BLaER1 (cell line): ENCODE data around the gene FBXO3.
A peak's percentile ranks its signal among the peaks of the same experiment; 100 is the strongest.

Experiments
- H3K27ac ChIP-seq: shearing (Covaris generic); formaldehyde crosslinking; 2 replicates; pipeline ENCODE4 v1.8.1; 2022
- H3K27me3 ChIP-seq: shearing (Covaris generic); formaldehyde crosslinking; 2 replicates; pipeline ENCODE4 v1.8.1; 2022
- H3K36me3 ChIP-seq: shearing (Covaris generic); formaldehyde crosslinking; 2 replicates; pipeline ENCODE4 v1.8.1; 2022
- H3K4me1 ChIP-seq: shearing (Covaris generic); formaldehyde crosslinking; 2 replicates; pipeline ENCODE4 v1.8.1; 2022
- H3K4me2 ChIP-seq: shearing (Covaris generic); formaldehyde crosslinking; 2 replicates; pipeline ENCODE4 v1.8.1; 2022
- H3K4me3 ChIP-seq: shearing (Covaris generic); formaldehyde crosslinking; 2 replicates; pipeline ENCODE4 v1.8.1; 2022
- H3K9ac ChIP-seq: shearing (Covaris generic); formaldehyde crosslinking; 2 replicates; pipeline ENCODE4 v1.8.1; 2022
- H3K9me3 ChIP-seq: shearing (Covaris generic); formaldehyde crosslinking; 2 replicates; pipeline ENCODE4 v1.8.1; 2022
- H4K20me1 ChIP-seq: shearing (Covaris generic); formaldehyde crosslinking; 2 replicates; pipeline ENCODE4 v1.8.1; 2022
- Cebpa-rat ChIP-seq: shearing (Covaris generic); IDR thresholded peaks from 2 replicates; pipeline ENCODE4 v1.8.1; 2022

FBXO3 gene

GRCh38 chr11:33772300-33772699 is 2.0 kb downstream of the FBXO3 start:
- Histone ChIP-seq H4K20me1 (peaks cover 46% of the 10 kb centered on the region), H3K9me3 (no peaks in the 10 kb centered on the region), H3K27ac (no peak overlapping the region), H3K4me2 (peak overlapping the region; percentile 96), H3K27me3 (peaks cover 15% of the 10 kb centered on the region), H3K4me3 (no peak overlapping the region), H3K4me1 (peaks cover 30% of the 10 kb centered on the region), H3K36me3 (peaks cover 30% of the 10 kb centered on the region), H3K9ac (no peak overlapping the region)
- no peak for TF ChIP-seq Cebpa-rat

- Histone ChIP-seq H3K4me1 (peaks cover 27% of the 10 kb centered on the region), H3K4me3 (no peak overlapping the region), H4K20me1 (peaks cover 46% of the 10 kb centered on the region), H3K27ac (no peak overlapping the region), H3K36me3 (peaks cover 51% of the 10 kb centered on the region), H3K9me3 (no peaks in the 10 kb centered on the region), H3K9ac (no peak overlapping the region), H3K4me2 (no peak overlapping the region), H3K27me3 (peaks cover 6% of the 10 kb centered on the region)
- no peak for TF ChIP-seq Cebpa-rat
Measured at GRCh38 chr11:33770236-33770635, 4.1 kb downstream of the FBXO3 start.

- no peak for TF ChIP-seq Cebpa-rat
- Histone ChIP-seq H3K4me2 (no peak overlapping the region), H3K36me3 (peaks cover 58% of the 10 kb centered on the region), H3K4me3 (no peak overlapping the region), H3K9me3 (no peaks in the 10 kb centered on the region), H3K4me1 (peaks cover 21% of the 10 kb centered on the region), H3K9ac (no peak overlapping the region), H4K20me1 (peaks cover 46% of the 10 kb centered on the region), H3K27ac (no peak overlapping the region), H3K27me3 (no peaks in the 10 kb centered on the region)
Measured at GRCh38 chr11:33769542-33769941, 4.8 kb downstream of the FBXO3 start.

- TF ChIP-seq Cebpa-rat = no peak
- Histone ChIP-seq H3K4me3 (no peak overlapping the region), H3K9ac (no peak overlapping the region), H3K36me3 (peaks cover 77% of the 10 kb centered on the region), H3K4me2 (no peak overlapping the region), H3K27me3 (no peaks in the 10 kb centered on the region), H3K4me1 (peaks cover 11% of the 10 kb centered on the region), H4K20me1 (peaks cover 33% of the 10 kb centered on the region), H3K27ac (no peak overlapping the region), H3K9me3 (peaks cover 5% of the 10 kb centered on the region)
Measured at GRCh38 chr11:33767624-33768023, 6.7 kb downstream of the FBXO3 start.

GRCh38 chr11:33766085-33766484 is 8.2 kb downstream of the FBXO3 start:
- H3K36me3 ChIP-seq = peaks cover 87% of the 10 kb centered on the region

GRCh38 chr11:33761471-33761870 is 12.8 kb downstream of the FBXO3 start:
- H3K4me1 ChIP-seq = no peaks in the 10 kb centered on the region
- H3K4me3 ChIP-seq = no peak overlapping the region
- no peak overlapping the region for H3K9ac ChIP-seq
- TF ChIP-seq Cebpa-rat = no peak
- no peaks in the 10 kb centered on the region for H4K20me1 ChIP-seq
- no peak overlapping the region for H3K27ac ChIP-seq
- no peak overlapping the region for H3K4me2 ChIP-seq
- peaks cover 93% of the 10 kb centered on the region for H3K36me3 ChIP-seq
- peaks cover 11% of the 10 kb centered on the region for H3K9me3 ChIP-seq
- H3K27me3 ChIP-seq = no peaks in the 10 kb centered on the region

More at GRCh38 chr11:33766085-33766484, 8.2 kb downstream of the FBXO3 start:
- Histone ChIP-seq H3K27ac (no peak overlapping the region), H3K4me1 (no peaks in the 10 kb centered on the region), H3K9ac (no peak overlapping the region), H3K4me2 (no peak overlapping the region), H4K20me1 (peaks cover 18% of the 10 kb centered on the region), H3K4me3 (no peak overlapping the region), H3K27me3 (no peaks in the 10 kb centered on the region), H3K9me3 (peaks cover 5% of the 10 kb centered on the region)
- TF ChIP-seq Cebpa-rat = no peak

- Histone ChIP-seq H4K20me1 (no peaks in the 10 kb centered on the region), H3K4me3 (no peak overlapping the region), H3K9me3 (no peaks in the 10 kb centered on the region), H3K4me1 (no peaks in the 10 kb centered on the region), H3K4me2 (no peak overlapping the region), H3K27me3 (no peaks in the 10 kb centered on the region), H3K27ac (no peak overlapping the region), H3K9ac (no peak overlapping the region), H3K36me3 (peaks cover 78% of the 10 kb centered on the region)
- TF ChIP-seq Cebpa-rat = no peak
Measured at GRCh38 chr11:33753304-33753967, 20.9 kb downstream of the FBXO3 start.

- no peak for TF ChIP-seq Cebpa-rat
- no peaks in the 10 kb centered on the region for H3K27me3 ChIP-seq
- no peak overlapping the region for H3K27ac ChIP-seq
- H3K4me2 ChIP-seq = no peak overlapping the region
- H4K20me1 ChIP-seq = no peaks in the 10 kb centered on the region
- no peaks in the 10 kb centered on the region for H3K4me1 ChIP-seq
- H3K4me3 ChIP-seq = no peak overlapping the region
- no peak overlapping the region for H3K9ac ChIP-seq
- peaks cover 75% of the 10 kb centered on the region for H3K36me3 ChIP-seq
- H3K9me3 ChIP-seq = no peaks in the 10 kb centered on the region
Measured at GRCh38 chr11:33751878-33752277, 22.4 kb downstream of the FBXO3 start.

GRCh38 chr11:33747979-33748378 is 26.3 kb downstream of the FBXO3 start:
- Histone ChIP-seq H4K20me1 (no peaks in the 10 kb centered on the region), H3K4me3 (no peak overlapping the region), H3K9ac (no peak overlapping the region), H3K9me3 (no peaks in the 10 kb centered on the region), H3K4me1 (no peaks in the 10 kb centered on the region), H3K27ac (no peak overlapping the region), H3K4me2 (no peak overlapping the region), H3K27me3 (no peaks in the 10 kb centered on the region), H3K36me3 (peaks cover 57% of the 10 kb centered on the region)
- TF ChIP-seq Cebpa-rat = no peak

- H3K9me3 ChIP-seq = no peaks in the 10 kb centered on the region
- H3K4me1 ChIP-seq = no peaks in the 10 kb centered on the region
- H3K27me3 ChIP-seq = no peaks in the 10 kb centered on the region
- TF ChIP-seq Cebpa-rat = no peak
- H3K27ac ChIP-seq = no peak overlapping the region
- H3K4me2 ChIP-seq = no peak overlapping the region
- H3K4me3 ChIP-seq = no peak overlapping the region
- no peak overlapping the region for H3K9ac ChIP-seq
- H4K20me1 ChIP-seq = no peaks in the 10 kb centered on the region
- peaks cover 34% of the 10 kb centered on the region for H3K36me3 ChIP-seq
Measured at GRCh38 chr11:33743291-33743690, 31.0 kb downstream of the FBXO3 start.
